Transverse colon (tissue), 4 donors: ENCODE results near the gene ABTB2. TPM values are rescaled to one million over a fixed set of nuclear protein-coding genes. Genes with fewer than 3 reads are reported as not detected.
A peak's percentile ranks its signal among the peaks of the same experiment; 100 is the strongest.

Source experiments
- DNase-seq: peaks from one replicate; pipeline ENCODE4 v3.0.0-alpha.2; 2019
- H3K27ac ChIP-seq, 4 donors: fragments of 200-600 bp; sonication (generic); 2 replicates each; pipeline ENCODE4 v1.5.1; 2016 to 2018; ENCODE audit warnings: inconsistent platforms in 4 of 4
- H3K27me3 ChIP-seq: fragments of 200-600 bp; sonication (generic); 2 replicates; pipeline ENCODE4 v1.5.1; 2017; ENCODE audit warnings: inconsistent platforms
- H3K36me3 ChIP-seq, 4 donors: fragments of 200-600 bp; sonication (generic); 2 replicates each; pipeline ENCODE4 v1.5.1; 2017 to 2019; ENCODE audit warnings: inconsistent platforms in 4 of 4
- H3K4me1 ChIP-seq, 4 donors: fragments of 200-600 bp; sonication (generic); 2 replicates each; pipeline ENCODE4 v1.5.1; 2017 to 2020; ENCODE audit warnings: inconsistent platforms in 4 of 4
- H3K4me3 ChIP-seq, 4 donors: fragments of 200-600 bp; sonication (generic); 1 replicate in 1 of 4; 2 replicates in 3 of 4; pipeline versions ENCODE4 v1.5.1 to v1.6.1; 2017 to 2019; ENCODE audit warnings: inconsistent platforms in 4 of 4
- H3K9me3 ChIP-seq, 2 donors: fragments of 200-600 bp; sonication (generic); 2 replicates each; pipeline ENCODE4 v1.5.1; 2017 to 2019; ENCODE audit warnings: inconsistent platforms in 2 of 2
- CTCF ChIP-seq, 5 experiments: fragments of 200-600 bp in 3 of 5; fragments of 450-650 bp in 2 of 5; sonication (generic) in 3 of 5; IDR thresholded peaks; 1 replicate in 2 of 5; 2 replicates in 3 of 5; pipeline ENCODE4 v1.5.1; 2016 to 2017; ENCODE audit warnings: antibody characterized with exemption in 5 of 5, inconsistent platforms in 3 of 5, mild to moderate bottlenecking in 2 of 5, moderate library complexity in 1 of 5
- EP300 ChIP-seq: sonication (generic); formaldehyde crosslinking; IDR thresholded peaks from one replicate; pipeline ENCODE4 v1.6.1; 2017; ENCODE audit warnings: antibody characterized with exemption, low read depth
- POLR2A ChIP-seq: fragments of 450-650 bp; IDR thresholded peaks from one replicate; pipeline ENCODE4 v1.6.1; 2016; ENCODE audit warnings: antibody characterized with exemption, mild to moderate bottlenecking, moderate library complexity
- POLR2AphosphoS5 ChIP-seq, 3 donors: sonication (generic); formaldehyde crosslinking; IDR thresholded peaks; one replicate each; pipeline ENCODE4 v1.6.1; 2016; ENCODE audit warnings: antibody characterized with exemption in 3 of 3
- WGBS, 2 donors: methylation state at CpG; one replicate each; pipeline ENCODE4 v1.1.5; 2018; ENCODE audit warnings: low coverage in 1 of 2; 5-methylcytosine and 5-hydroxymethylcytosine counted together
- in situ Hi-C, 4 donors: fragments of 200-750 bp; cut with MboI; loops; one replicate each; pipeline versions ENCODE4 v1.15.0 to v1.15.1; 2017; ENCODE audit warnings: low sequenced_read_pairs in 3 of 4, low pct_ligation_motif_present in 1 of 4, low pct_unique_long_range_greater_than_20kb in 1 of 4
- intact Hi-C: fragments of 100-400 bp; cut with DNase I; formaldehyde crosslinking; loops from one replicate; pipeline ENCODE4 v1.15.1; 2023; ENCODE audit warnings: low total_unique reads
- total RNA-seq, 4 donors: library from RNA; depleted of rRNA; stranded (reverse); fragments of >200 nt; gene quantifications; one replicate each; pipeline ENCODE4 v1.1.0, GENCODE V29; 2016

ABTB2 gene
- total RNA-seq, 4 donors from 2014 or later, result 0.60 to 41.9 (median 20.7) TPM

- H3K4me3 ChIP-seq, result no peak overlapping the region
- H3K4me1 ChIP-seq, result peaks cover 2 to 16% (median 9%) of the 10 kb centered on the region in 4 donors
- no peak for TF ChIP-seq POLR2A
- TF ChIP-seq CTCF (IDR thresholded peaks at IDR 0.05), result no peak
- TF ChIP-seq POLR2AphosphoS5 (IDR thresholded peaks at IDR 0.05), result no peak
- TF ChIP-seq EP300, result no peak
- intact Hi-C loops, result no loop called here
- H3K36me3 ChIP-seq, result no peaks in the 10 kb centered on the region
- in situ Hi-C loops, result loop anchor here in 2 of 4 donors (25.0 kb wide), 3 partner anchors 364 to 514 kb away; no protein-coding TSS in a partner anchor
- WGBS, 2 donors, result 80 to 86% methylated on average over 1 to 3 of the region's 3 CpGs
- peaks cover 11% of the 10 kb centered on the region for H3K27me3 ChIP-seq
- no peaks in the 10 kb centered on the region for H3K9me3 ChIP-seq
- no peak for DNase-seq
- H3K27ac ChIP-seq, result no peak overlapping the region
Measured at GRCh38 chr11:34351051-34351450, 6.8 kb downstream of the ABTB2 start.

- H3K4me3 ChIP-seq, result no peak overlapping the region
- H3K27ac ChIP-seq, result no peak overlapping the region
- intact Hi-C loops (no loop called here), in situ Hi-C loops (loop anchor here in 2 of 4 donors (25.0 kb wide), 3 partner anchors 363 to 513 kb away; no protein-coding TSS in a partner anchor)
- no peaks in the 10 kb centered on the region for H3K9me3 ChIP-seq
- 81% methylated on average over 6 of the region's 6 CpGs; no CpG with 5 or more reads in 1 of the 2 donors for WGBS, 2 donors
- H3K4me1 ChIP-seq, result peaks cover 0 to 24% (median 18%) of the 10 kb centered on the region in 4 donors
- H3K27me3 ChIP-seq, result peaks cover 5% of the 10 kb centered on the region
- no peak for DNase-seq
- TF ChIP-seq POLR2AphosphoS5 (IDR thresholded peaks at IDR 0.05), result no peak
- no peak for TF ChIP-seq EP300
- TF ChIP-seq CTCF (IDR thresholded peaks at IDR 0.05), result no peak
- TF ChIP-seq POLR2A, result no peak
- no peaks in the 10 kb centered on the region for H3K36me3 ChIP-seq
Measured at GRCh38 chr11:34349882-34350281, 7.9 kb downstream of the ABTB2 start.

- 67 to 88% methylated on average over 1 to 2 of the region's 2 CpGs for WGBS, 2 donors
- Histone ChIP-seq H3K27me3 (peaks cover 5% of the 10 kb centered on the region), H3K4me1 (peaks cover 0 to 27% (median 19%) of the 10 kb centered on the region in 4 donors), H3K4me3 (no peak overlapping the region), H3K36me3 (no peaks in the 10 kb centered on the region), H3K9me3 (no peaks in the 10 kb centered on the region), H3K27ac (no peak overlapping the region)
- intact Hi-C loops (no loop called here), in situ Hi-C loops (no loop called here)
- TF ChIP-seq CTCF (IDR thresholded peaks at IDR 0.05) (no peak), POLR2A (no peak), EP300 (no peak), POLR2AphosphoS5 (IDR thresholded peaks at IDR 0.05) (no peak)
- DNase-seq, result no peak
Measured at GRCh38 chr11:34348919-34349318, 8.9 kb downstream of the ABTB2 start.

GRCh38 chr11:34348096-34348495, 9.7 kb downstream of the ABTB2 start:
- peaks cover 0 to 27% (median 19%) of the 10 kb centered on the region in 4 donors for H3K4me1 ChIP-seq
- 87 to 90% methylated on average over 2 of the region's 2 CpGs for WGBS, 2 donors

GRCh38 chr11:34346551-34346950, 11.3 kb downstream of the ABTB2 start:
- DNase-seq, result no peak
- Histone ChIP-seq H3K27ac (peak overlapping the region; percentile 14 to 43 (median 28)), H3K4me1 (peaks cover 4 to 36% (median 27%) of the 10 kb centered on the region in 4 donors), H3K9me3 (no peaks in the 10 kb centered on the region), H3K4me3 (no peak overlapping the region), H3K36me3 (no peaks in the 10 kb centered on the region), H3K27me3 (no peaks in the 10 kb centered on the region)
- TF ChIP-seq CTCF (IDR thresholded peaks at IDR 0.05) (no peak), EP300 (no peak), POLR2AphosphoS5 (IDR thresholded peaks at IDR 0.05) (no peak), POLR2A (no peak)
- intact Hi-C loops, result no loop called here
- in situ Hi-C loops, result no loop called here
- WGBS, 2 donors, result 61 to 71% methylated on average over 3 to 6 of the region's 6 CpGs

More at GRCh38 chr11:34348096-34348495, 9.7 kb downstream of the ABTB2 start:
- Histone ChIP-seq H3K9me3 (no peaks in the 10 kb centered on the region), H3K27me3 (peaks cover 5% of the 10 kb centered on the region), H3K4me3 (no peak overlapping the region), H3K27ac (no peak overlapping the region), H3K36me3 (no peaks in the 10 kb centered on the region)
- no peak for TF ChIP-seq EP300
- intact Hi-C loops (no loop called here), in situ Hi-C loops (no loop called here)
- DNase-seq, result no peak
